Smooth muscle cell (in vitro differentiated cells): Measurements from ENCODE around the gene NKTR. TPM values are rescaled to one million over a fixed set of nuclear protein-coding genes. Genes with fewer than 3 reads are reported as not detected.

Experiments used
- DNase-seq: peaks from one replicate; lab custom pipeline; 2025; ENCODE audit not compliant: unreplicated experiment; lab: John Stamatoyannopoulos, UW
- H2AFZ ChIP-seq: fragments of 200-600 bp; sonication (generic); 2 replicates; pipeline ENCODE4 v1.6.0; 2016; ENCODE audit warnings: antibody characterized with exemption, low read depth, mild to moderate bottlenecking
- H3F3A ChIP-seq: fragments of 200-600 bp; sonication (generic); 2 replicates; pipeline ENCODE4 v1.6.0; 2017; ENCODE audit warnings: antibody characterized with exemption, low read depth
- H3K27ac ChIP-seq: fragments of 200-600 bp; sonication (generic); 2 replicates; pipeline ENCODE4 v1.5.1; 2016; ENCODE audit warnings: low read depth, mild to moderate bottlenecking
- H3K27me3 ChIP-seq: fragments of 200-600 bp; sonication (generic); 2 replicates; pipeline ENCODE4 v1.6.1; 2016; ENCODE audit warnings: low read depth, mild to moderate bottlenecking
- H3K36me3 ChIP-seq: fragments of 200-600 bp; sonication (generic); 2 replicates; pipeline ENCODE4 v1.5.1; 2016; ENCODE audit warnings: low read depth
- H3K4me1 ChIP-seq: fragments of 200-600 bp; sonication (generic); 2 replicates; pipeline ENCODE4 v1.5.1; 2016; ENCODE audit warnings: low read depth
- H3K4me2 ChIP-seq: fragments of 200-600 bp; sonication (generic); 2 replicates; pipeline ENCODE4 v1.6.0; 2016; ENCODE audit warnings: mild to moderate bottlenecking
- H3K4me3 ChIP-seq: fragments of 200-600 bp; sonication (generic); 2 replicates; pipeline ENCODE4 v1.5.1; 2016; ENCODE audit warnings: mild to moderate bottlenecking
- H3K79me2 ChIP-seq: fragments of 200-600 bp; sonication (generic); 2 replicates; pipeline ENCODE4 v1.6.0; 2016; ENCODE audit warnings: low read depth, mild to moderate bottlenecking
- H3K9ac ChIP-seq: fragments of 200-600 bp; sonication (generic); 2 replicates; pipeline ENCODE4 v1.6.0; 2016; ENCODE audit warnings: low read depth
- H3K9me3 ChIP-seq: fragments of 200-600 bp; sonication (generic); replicated peaks from 2 replicates; pipeline ENCODE4 v1.5.1; 2016; ENCODE audit warnings: low read depth
- H4K20me1 ChIP-seq: fragments of 200-600 bp; sonication (generic); 2 replicates; pipeline ENCODE4 v1.6.0; 2016; ENCODE audit warnings: low read depth
- WGBS: methylation state at CpG from one replicate; pipeline ENCODE4 v1.1.7; 2016; ENCODE audit warnings: low lambda C conversion rate; 5-methylcytosine and 5-hydroxymethylcytosine counted together
- polyA plus RNA-seq: library from polyadenylated mRNA; unstranded; fragments of >200 nt; fragmentation: Nextera tagmentation; extraction: Ambion mirVana; gene quantifications from 2 replicates; pipeline ENCODE4 v1.2.1, GENCODE V29; 2016
- total RNA-seq: library from RNA; depleted of rRNA; stranded (reverse); fragments of >200 nt; gene quantifications from 2 replicates; pipeline ENCODE4 v1.2.3, GENCODE V29; 2014
- TF ChIP-seq, protein P1 (sequence below): fragments of 200-600 bp; sonication (generic); IDR thresholded peaks from 2 replicates; pipeline ENCODE4 v1.5.1; 2017; ENCODE audit warnings: borderline replicate concordance, mild to moderate bottlenecking, antibody characterized with exemption; ENCODE audit not compliant: insufficient read depth, poor library complexity, severe bottlenecking

Gene NKTR
- total and polyA plus RNA-seq, 2 experiments from 2014 or later: 37.1 to 91.3 TPM

DNA sequence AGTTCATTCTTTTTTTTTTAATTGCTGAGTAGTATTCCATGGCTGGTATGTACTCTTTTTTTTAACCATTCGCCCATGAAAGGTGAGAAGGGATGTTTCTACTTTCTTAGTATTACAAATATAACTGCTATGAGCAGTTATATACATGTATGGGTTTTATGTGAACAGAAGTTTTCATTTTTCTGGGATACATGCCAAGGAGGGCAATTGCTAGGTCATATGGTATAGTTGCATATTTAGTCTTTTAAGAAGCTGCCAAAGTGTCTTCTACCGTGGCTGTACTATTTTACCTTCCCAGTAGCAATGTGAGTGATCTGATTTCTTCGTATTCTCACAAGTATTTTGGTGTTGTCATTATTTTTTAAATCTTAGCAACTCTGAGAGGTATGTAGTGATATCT lies 73.7 kb downstream of the NKTR start:
- Histone ChIP-seq H3F3A (no peaks in the 10 kb centered on the region), H3K4me2 (no peak overlapping the region), H3K79me2 (no peaks in the 10 kb centered on the region), H3K4me3 (no peak overlapping the region), H4K20me1 (no peaks in the 10 kb centered on the region), H3K9me3 (no peaks in the 10 kb centered on the region), H3K27me3 (no peaks in the 10 kb centered on the region), H2AFZ (no peak overlapping the region), H3K4me1 (no peaks in the 10 kb centered on the region), H3K27ac (no peak overlapping the region), H3K9ac (no peak overlapping the region), H3K36me3 (no peaks in the 10 kb centered on the region)
- 79% methylated on average over 3 of the region's 3 CpGs for WGBS
- DNase-seq: no peak
- TF ChIP-seq, protein P1, sequence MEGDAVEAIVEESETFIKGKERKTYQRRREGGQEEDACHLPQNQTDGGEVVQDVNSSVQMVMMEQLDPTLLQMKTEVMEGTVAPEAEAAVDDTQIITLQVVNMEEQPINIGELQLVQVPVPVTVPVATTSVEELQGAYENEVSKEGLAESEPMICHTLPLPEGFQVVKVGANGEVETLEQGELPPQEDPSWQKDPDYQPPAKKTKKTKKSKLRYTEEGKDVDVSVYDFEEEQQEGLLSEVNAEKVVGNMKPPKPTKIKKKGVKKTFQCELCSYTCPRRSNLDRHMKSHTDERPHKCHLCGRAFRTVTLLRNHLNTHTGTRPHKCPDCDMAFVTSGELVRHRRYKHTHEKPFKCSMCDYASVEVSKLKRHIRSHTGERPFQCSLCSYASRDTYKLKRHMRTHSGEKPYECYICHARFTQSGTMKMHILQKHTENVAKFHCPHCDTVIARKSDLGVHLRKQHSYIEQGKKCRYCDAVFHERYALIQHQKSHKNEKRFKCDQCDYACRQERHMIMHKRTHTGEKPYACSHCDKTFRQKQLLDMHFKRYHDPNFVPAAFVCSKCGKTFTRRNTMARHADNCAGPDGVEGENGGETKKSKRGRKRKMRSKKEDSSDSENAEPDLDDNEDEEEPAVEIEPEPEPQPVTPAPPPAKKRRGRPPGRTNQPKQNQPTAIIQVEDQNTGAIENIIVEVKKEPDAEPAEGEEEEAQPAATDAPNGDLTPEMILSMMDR: no peak

DNA sequence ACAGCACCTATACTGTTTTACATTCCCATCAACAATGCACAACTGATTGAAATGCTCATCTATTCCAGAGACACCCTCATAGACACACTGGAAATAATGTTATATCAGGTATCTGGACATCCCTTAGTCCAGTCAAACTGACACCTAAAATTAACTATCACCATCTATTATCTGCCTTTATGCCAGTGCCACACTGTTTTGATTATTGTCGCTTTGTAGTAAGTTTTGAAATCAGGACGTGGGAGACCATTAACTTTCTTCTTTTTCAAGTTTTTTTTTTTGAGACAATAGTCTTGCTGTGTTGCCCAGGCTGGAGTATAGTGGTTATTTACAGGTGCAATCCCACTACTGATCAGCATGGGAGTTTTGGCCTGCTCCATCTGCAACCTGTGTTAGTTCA lies 75.4 kb downstream of the NKTR start:
- Histone ChIP-seq H3K9ac (no peak overlapping the region), H4K20me1 (no peaks in the 10 kb centered on the region), H3K27me3 (no peaks in the 10 kb centered on the region), H3F3A (no peaks in the 10 kb centered on the region), H3K27ac (no peak overlapping the region), H3K4me1 (no peaks in the 10 kb centered on the region), H3K4me2 (no peak overlapping the region), H3K36me3 (no peaks in the 10 kb centered on the region), H3K79me2 (no peaks in the 10 kb centered on the region), H2AFZ (no peak overlapping the region), H3K4me3 (no peak overlapping the region), H3K9me3 (no peaks in the 10 kb centered on the region)
- DNase-seq: no peak
- 92% methylated on average over 2 of the region's 2 CpGs for WGBS
- TF ChIP-seq, protein P1: no peak

DNA sequence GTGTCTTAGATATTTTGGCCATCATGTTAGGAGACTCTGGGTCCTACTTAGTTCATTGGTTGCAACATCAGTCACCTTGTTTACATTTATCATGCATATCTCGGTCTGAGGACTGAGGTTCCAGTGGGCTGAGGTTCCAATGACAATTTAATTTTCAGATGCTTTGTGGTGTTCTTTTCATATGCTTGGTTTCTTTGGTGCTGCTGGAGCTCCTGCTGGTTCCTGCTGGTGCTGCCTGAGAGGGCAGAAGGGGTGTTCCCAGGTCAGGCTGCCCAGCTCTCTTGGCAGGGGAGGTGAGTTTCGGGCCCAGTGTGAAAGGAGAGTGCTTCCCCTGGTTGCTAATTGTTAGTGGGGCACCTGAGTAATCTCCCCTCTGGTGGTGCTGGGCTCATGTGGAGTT lies 78.0 kb downstream of the NKTR start:
- WGBS: 79% methylated on average over 2 of the region's 2 CpGs
- H3K36me3 ChIP-seq: no peaks in the 10 kb centered on the region

DNA sequence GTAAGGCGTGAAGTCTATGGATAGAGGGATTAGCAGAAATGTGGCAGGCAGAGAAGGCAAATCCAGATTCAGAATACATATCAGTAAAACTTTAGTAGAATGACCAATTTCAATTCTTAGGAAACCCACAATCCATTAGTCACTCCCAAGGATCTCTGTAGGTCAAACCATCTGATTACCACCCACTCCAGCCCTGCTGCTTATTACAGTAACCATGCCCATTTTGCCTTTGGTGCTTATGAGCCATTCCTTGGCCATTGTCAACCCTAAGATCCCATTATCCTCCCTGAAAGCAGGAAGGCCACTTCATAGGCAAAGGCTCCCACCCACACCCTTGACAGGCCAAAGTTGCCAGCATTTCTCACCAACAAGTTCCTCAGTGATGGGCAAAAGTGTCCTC lies 79.8 kb downstream of the NKTR start:
- no peaks in the 10 kb centered on the region for H3F3A ChIP-seq
- H3K27me3 ChIP-seq: no peaks in the 10 kb centered on the region
- no peaks in the 10 kb centered on the region for H3K79me2 ChIP-seq
- H3K4me3 ChIP-seq: no peak overlapping the region
- TF ChIP-seq, protein P1: no peak
- H3K9ac ChIP-seq: no peak overlapping the region
- H3K36me3 ChIP-seq: no peaks in the 10 kb centered on the region
- DNase-seq: no peak
- no peaks in the 10 kb centered on the region for H3K9me3 ChIP-seq
- H3K4me2 ChIP-seq: no peak overlapping the region
- H3K4me1 ChIP-seq: no peaks in the 10 kb centered on the region
- no peaks in the 10 kb centered on the region for H4K20me1 ChIP-seq
- H2AFZ ChIP-seq: no peak overlapping the region
- H3K27ac ChIP-seq: no peak overlapping the region
- 69% methylated on average over 1 of the region's 1 CpG for WGBS

More for the DNA sequence above, 78.0 kb downstream of the NKTR start:
- Histone ChIP-seq H3F3A (no peaks in the 10 kb centered on the region), H3K9ac (no peak overlapping the region), H3K4me3 (no peak overlapping the region), H4K20me1 (no peaks in the 10 kb centered on the region), H2AFZ (no peak overlapping the region), H3K9me3 (no peaks in the 10 kb centered on the region), H3K4me2 (no peak overlapping the region), H3K4me1 (no peaks in the 10 kb centered on the region), H3K27me3 (no peaks in the 10 kb centered on the region), H3K27ac (no peak overlapping the region), H3K79me2 (no peaks in the 10 kb centered on the region)
- TF ChIP-seq, protein P1: no peak
- DNase-seq: no peak
